Immature natural killer cell (primary cell): ENCODE results near the gene ABHD14A. TPM values are rescaled to one million over a fixed set of nuclear protein-coding genes. Genes with fewer than 3 reads are reported as not detected.
A peak's percentile ranks its signal among the peaks of the same experiment; 100 is the strongest.
"Not testable (repeated sequence)": the region's sequence is repeated elsewhere in the genome, so short reads cannot be mapped to it uniquely, and the experiment has no call there.

ENCODE experiments used
- DNase-seq, 3 donors: peaks; one replicate each; pipeline ENCODE4 v3.0.0; 2022; ENCODE audit warnings: mixed read lengths in 1 of 3
- H3K27ac Mint-ChIP-seq, 6 donors: one replicate each; pipeline ENCODE4 v1.8.0; 2020; ENCODE audit warnings: mixed read lengths in 6 of 6, mild to moderate bottlenecking in 5 of 6, inconsistent platforms in 4 of 6, moderate library complexity in 3 of 6
- H3K27me3 Mint-ChIP-seq, 3 donors: one replicate each; pipeline ENCODE4 v1.8.0; 2020 to 2021; ENCODE audit warnings: low read depth in 3 of 3, mild to moderate bottlenecking in 3 of 3, mixed read lengths in 3 of 3, moderate library complexity in 3 of 3, inconsistent platforms in 1 of 3
- H3K36me3 Mint-ChIP-seq, 3 donors: one replicate each; pipeline ENCODE4 v1.8.0; 2020; ENCODE audit warnings: mixed read lengths in 3 of 3, inconsistent platforms in 2 of 3, mild to moderate bottlenecking in 2 of 3
- H3K4me1 Mint-ChIP-seq, 2 donors: one replicate each; pipeline ENCODE4 v1.8.0; 2020; ENCODE audit warnings: inconsistent platforms in 2 of 2, mild to moderate bottlenecking in 2 of 2, mixed read lengths in 2 of 2, moderate library complexity in 1 of 2
- H3K4me3 Mint-ChIP-seq, 5 donors: one replicate each; pipeline ENCODE4 v1.8.0; 2020; ENCODE audit warnings: mild to moderate bottlenecking in 5 of 5, mixed read lengths in 5 of 5, inconsistent platforms in 3 of 5, moderate library complexity in 3 of 5
- H3K9me3 Mint-ChIP-seq, 6 donors: one replicate each; pipeline ENCODE4 v1.8.0; 2020; ENCODE audit warnings: mild to moderate bottlenecking in 6 of 6, mixed read lengths in 6 of 6, inconsistent platforms in 4 of 6, moderate library complexity in 3 of 6
- polyA plus RNA-seq, 3 donors: library from polyadenylated mRNA; unstranded; fragments of 300-500 nt; fragmentation: Illumina TruSeq; gene quantifications; one replicate each; pipeline ENCODE4 v1.2.3, GENCODE V29; 2021

The ABHD14A gene
- 100 to 1,000 TPM in 1 of 3 donors, 10 to 100 TPM in 2; 90.2 to 134 (median 97.6) TPM for polyA plus RNA-seq

GRCh38 chr3:51974963-51975851 is at the start of gene ABHD14A:
Gene ABHD14A, plus strand, starts transcription at chr3:51975064. Its CDS starts 72 bp downstream, at chr3:51975136.
- H3K4me1 Mint-ChIP-seq, result peaks cover 36 to 41% of the 10 kb centered on the region in 2 donors

GRCh38 chr3:51927061-51927977 is 47.5 kb upstream of the ABHD14A start:
- no peaks in the 10 kb centered on the region for H3K4me1 Mint-ChIP-seq
- no peaks in the 10 kb centered on the region for H3K9me3 Mint-ChIP-seq
- H3K4me3 Mint-ChIP-seq, result no peak overlapping the region
- no peak for DNase-seq
- H3K27me3 Mint-ChIP-seq, result peaks cover 0 to 3% (median 0%) of the 10 kb centered on the region in 3 donors
- peaks cover 0 to 3% (median 0%) of the 10 kb centered on the region in 3 donors for H3K36me3 Mint-ChIP-seq
- no peak overlapping the region for H3K27ac Mint-ChIP-seq

More at GRCh38 chr3:51974963-51975851, at the start of gene ABHD14A:
- peaks cover 3 to 9% (median 5%) of the 10 kb centered on the region in 3 donors for H3K27me3 Mint-ChIP-seq
- H3K9me3 Mint-ChIP-seq, result peaks cover 0 to 1% (median 0%) of the 10 kb centered on the region in 6 donors
- peak; percentile 77 to 81 (median 80) for DNase-seq
- H3K27ac Mint-ChIP-seq, result peak within 1 kb of the TSS; percentile 85 to 94 (median 92)
- peak within 1 kb of the TSS; percentile 95 to 98 (median 96) for H3K4me3 Mint-ChIP-seq
- no peaks in the 10 kb centered on the region for H3K36me3 Mint-ChIP-seq

- H3K4me1 Mint-ChIP-seq, result no peaks in the 10 kb centered on the region
- H3K27ac Mint-ChIP-seq, result no peak overlapping the region
- no peak overlapping the region for H3K4me3 Mint-ChIP-seq
- peaks cover 0 to 3% (median 0%) of the 10 kb centered on the region in 3 donors for H3K36me3 Mint-ChIP-seq
- DNase-seq, result no peak
- peaks cover 0 to 2% (median 0%) of the 10 kb centered on the region in 6 donors for H3K9me3 Mint-ChIP-seq
- H3K27me3 Mint-ChIP-seq, result peaks cover 0 to 3% (median 0%) of the 10 kb centered on the region in 3 donors
Observed at GRCh38 chr3:51928438-51928837, 46.4 kb upstream of the ABHD14A start.

DNA sequence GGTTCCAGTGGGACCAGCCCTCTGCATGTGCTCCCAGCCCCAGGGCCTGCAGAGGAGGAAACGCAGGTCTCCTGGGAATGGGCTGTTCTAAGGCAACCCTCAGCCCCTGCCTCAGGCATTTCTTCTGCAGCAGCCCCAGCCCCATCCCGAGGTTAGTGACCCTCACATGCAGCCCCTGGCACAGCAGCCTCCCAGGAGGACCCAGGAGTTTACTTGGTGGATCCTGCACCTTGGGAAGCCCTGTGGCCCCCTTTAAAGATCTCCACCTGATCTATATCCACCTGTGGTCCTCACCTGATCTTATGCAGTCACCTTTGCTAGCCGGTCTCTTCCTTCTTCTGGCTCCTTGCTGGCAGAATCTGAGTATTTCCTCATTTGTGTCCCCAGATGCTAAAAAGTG is 45.9 kb upstream of the ABHD14A start:
- H3K36me3 Mint-ChIP-seq, H3K4me1 Mint-ChIP-seq, H3K4me3 Mint-ChIP-seq, H3K9me3 Mint-ChIP-seq, H3K27ac Mint-ChIP-seq, DNase-seq, H3K27me3 Mint-ChIP-seq: not testable (repeated sequence)

- peaks cover 0 to 3% (median 0%) of the 10 kb centered on the region in 3 donors for H3K27me3 Mint-ChIP-seq
- H3K36me3 Mint-ChIP-seq, result peaks cover 0 to 9% (median 0%) of the 10 kb centered on the region in 3 donors
- H3K4me3 Mint-ChIP-seq, result no peak overlapping the region
- no peak overlapping the region for H3K27ac Mint-ChIP-seq
- H3K9me3 Mint-ChIP-seq, result peaks cover 0 to 2% (median 0%) of the 10 kb centered on the region in 6 donors
- H3K4me1 Mint-ChIP-seq, result no peaks in the 10 kb centered on the region
- DNase-seq, result no peak
Observed at GRCh38 chr3:51929420-51930003, 45.4 kb upstream of the ABHD14A start.

- Mint-ChIP-seq H3K36me3 (peaks cover 0 to 12% (median 0%) of the 10 kb centered on the region in 3 donors), H3K4me1 (no peaks in the 10 kb centered on the region), H3K27me3 (peaks cover 0 to 3% (median 0%) of the 10 kb centered on the region in 3 donors), H3K27ac (no peak overlapping the region), H3K4me3 (no peak overlapping the region), H3K9me3 (peaks cover 0 to 2% (median 0%) of the 10 kb centered on the region in 6 donors)
- DNase-seq, result no peak
Observed at GRCh38 chr3:51930439-51930838, 44.4 kb upstream of the ABHD14A start.

DNA sequence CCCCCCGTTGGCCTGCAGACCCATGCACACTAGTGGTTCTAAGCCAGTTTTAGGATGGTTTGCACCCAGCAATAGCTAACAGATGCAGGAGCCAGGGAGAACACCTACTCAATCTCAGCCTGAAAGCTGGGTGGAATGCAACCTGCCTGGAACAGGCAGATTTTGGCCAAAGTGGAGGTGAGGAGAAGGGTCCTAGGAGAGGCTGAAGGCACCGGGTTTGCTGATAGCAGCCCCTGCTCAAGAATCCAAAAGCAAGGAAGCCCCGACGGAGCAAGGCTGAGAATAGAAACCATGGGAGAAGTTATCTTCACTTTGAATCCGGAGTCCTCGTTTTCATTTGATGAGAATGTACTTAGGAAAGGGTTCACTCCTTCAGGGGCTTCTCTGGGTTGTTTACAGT is 43.1 kb upstream of the ABHD14A start:
- no peak for DNase-seq

GRCh38 chr3:51932471-51933370 is 42.1 kb upstream of the ABHD14A start:
- Mint-ChIP-seq H3K9me3 (peaks cover 0 to 2% (median 0%) of the 10 kb centered on the region in 6 donors), H3K27me3 (peaks cover 0 to 3% (median 0%) of the 10 kb centered on the region in 3 donors), H3K4me3 (no peak overlapping the region), H3K27ac (no peak overlapping the region), H3K36me3 (peaks cover 0 to 26% (median 4%) of the 10 kb centered on the region in 3 donors), H3K4me1 (no peaks in the 10 kb centered on the region)
- no peak for DNase-seq

More for the DNA sequence above, 43.1 kb upstream of the ABHD14A start:
- H3K27me3 Mint-ChIP-seq, result peaks cover 0 to 3% (median 0%) of the 10 kb centered on the region in 3 donors
- H3K9me3 Mint-ChIP-seq, result peaks cover 0 to 2% (median 0%) of the 10 kb centered on the region in 6 donors
- peaks cover 0 to 18% (median 2%) of the 10 kb centered on the region in 3 donors for H3K36me3 Mint-ChIP-seq
- no peak overlapping the region for H3K4me3 Mint-ChIP-seq
- H3K27ac Mint-ChIP-seq, result no peak overlapping the region
- H3K4me1 Mint-ChIP-seq, result no peaks in the 10 kb centered on the region

GRCh38 chr3:51933471-51934138 is 41.3 kb upstream of the ABHD14A start:
- no peak overlapping the region for H3K4me3 Mint-ChIP-seq
- H3K36me3 Mint-ChIP-seq, result peaks cover 0 to 26% (median 4%) of the 10 kb centered on the region in 3 donors
- no peaks in the 10 kb centered on the region for H3K4me1 Mint-ChIP-seq
- DNase-seq, result no peak
- H3K27ac Mint-ChIP-seq, result no peak overlapping the region
- H3K9me3 Mint-ChIP-seq, result peaks cover 0 to 2% (median 0%) of the 10 kb centered on the region in 6 donors
- H3K27me3 Mint-ChIP-seq, result no peaks in the 10 kb centered on the region

GRCh38 chr3:51934139-51934850 is 40.6 kb upstream of the ABHD14A start:
- Mint-ChIP-seq H3K4me1 (peaks cover 2 to 3% of the 10 kb centered on the region in 2 donors), H3K27ac (no peak overlapping the region), H3K27me3 (no peaks in the 10 kb centered on the region), H3K36me3 (peaks cover 0 to 26% (median 4%) of the 10 kb centered on the region in 3 donors), H3K9me3 (peaks cover 0 to 2% (median 0%) of the 10 kb centered on the region in 6 donors), H3K4me3 (no peak overlapping the region)
- no peak for DNase-seq

DNA sequence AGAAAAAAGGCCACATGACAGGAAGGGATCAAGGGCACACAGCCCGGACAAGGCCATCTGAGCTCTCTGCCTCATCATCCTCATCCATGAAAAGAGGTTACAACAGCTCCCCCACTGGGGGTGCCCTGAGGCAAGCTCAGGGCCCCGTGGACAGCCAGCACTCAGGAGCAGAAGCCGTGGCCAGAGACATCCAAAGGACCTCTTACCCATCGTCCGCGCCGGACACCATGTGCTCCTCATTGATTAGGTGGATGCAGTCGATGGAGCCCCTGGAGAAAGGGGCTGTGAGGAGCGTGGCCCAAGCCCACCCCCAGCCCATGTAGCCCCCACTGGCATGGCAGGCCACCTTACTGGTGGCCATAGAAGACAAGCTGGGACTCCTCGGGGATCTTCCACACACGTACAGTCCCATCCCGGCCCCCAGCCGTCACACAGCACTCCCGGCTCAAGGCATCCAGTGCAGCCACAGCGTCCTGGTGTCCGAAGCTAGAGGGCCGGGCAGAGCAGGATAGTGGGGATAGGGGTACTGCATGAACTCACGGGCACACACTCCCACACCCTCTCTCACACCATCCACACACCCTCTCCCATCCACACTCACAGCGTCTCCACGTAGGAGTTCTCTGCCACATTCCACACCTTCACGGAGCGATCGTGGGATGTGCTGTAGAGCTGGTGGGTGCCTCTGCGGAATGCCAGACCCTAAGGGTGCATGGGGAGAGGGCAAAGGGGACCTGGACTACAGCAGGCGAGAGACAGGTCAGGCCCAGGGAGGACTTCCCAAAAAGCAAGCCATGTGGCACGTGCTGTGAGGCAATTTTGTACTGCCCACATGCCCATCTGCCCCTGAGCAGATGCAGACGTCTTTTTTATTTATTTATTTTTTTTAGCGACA is 39.6 kb upstream of the ABHD14A start:
- DNase-seq, result no peak
- peaks cover 7% of the 10 kb centered on the region in 2 donors for H3K4me1 Mint-ChIP-seq
- peaks cover 0 to 2% (median 0%) of the 10 kb centered on the region in 6 donors for H3K9me3 Mint-ChIP-seq
- H3K27me3 Mint-ChIP-seq, result no peaks in the 10 kb centered on the region
- peaks cover 0 to 26% (median 4%) of the 10 kb centered on the region in 3 donors for H3K36me3 Mint-ChIP-seq
- H3K27ac Mint-ChIP-seq, result no peak overlapping the region
- no peak overlapping the region for H3K4me3 Mint-ChIP-seq
